PC-9 (cell line): ENCODE measurements around the gene MAP2K1. TPM values are rescaled to one million over a fixed set of nuclear protein-coding genes. Genes with fewer than 3 reads are reported as not detected.
"Not testable (repeated sequence)": the region's sequence is repeated elsewhere in the genome, so short reads cannot be mapped to it uniquely, and the experiment has no call there.

Experiments used
- BruUV-seq: library from RNA; stranded (reverse); fragments of 400-500 nt; replicated peaks from 2 replicates; lab custom pipeline; 2021; lab: Mats Ljungman, UMichigan
- CTCF ChIA-PET: fragments of 300-600 bp; sonication (Branson Sonifier 250); formaldehyde crosslinking; loops from one replicate; lab custom pipeline; 2022; ENCODE audit warnings: antibody characterized with exemption; lab: Charles Lee
- POLR2A ChIA-PET: fragments of 300-600 bp; sonication (Branson Sonifier 250); formaldehyde crosslinking; loops from one replicate; lab custom pipeline; 2022; ENCODE audit warnings: antibody characterized with exemption; ENCODE audit not compliant: unreplicated experiment; lab: Charles Lee
- DNase-seq, 2 experiments: peaks; one replicate each; pipeline versions ENCODE4 v3.0.0 to v3.0.0-alpha.2; 2015 to 2022; ENCODE audit warnings: mixed read lengths in 1 of 2
- H2AFZ ChIP-seq: fragments of 200-600 bp; sonication (generic); 2 replicates; pipeline ENCODE4 v1.8.1; 2017; ENCODE audit warnings: antibody characterized with exemption
- H3F3A ChIP-seq: fragments of 200-600 bp; sonication (generic); 2 replicates; pipeline ENCODE4 v1.8.1; 2017; ENCODE audit warnings: antibody characterized with exemption, mild to moderate bottlenecking, low read depth; ENCODE audit not compliant: insufficient read depth
- H3K27ac ChIP-seq: fragments of 200-600 bp; sonication (generic); 2 replicates; pipeline ENCODE4 v1.6.1; 2016; ENCODE audit warnings: mixed run types
- H3K27me3 ChIP-seq: fragments of 200-600 bp; sonication (generic); 2 replicates; pipeline ENCODE4 v1.6.1; 2016; ENCODE audit warnings: low read depth, mixed run types; ENCODE audit not compliant: insufficient read depth
- H3K36me3 ChIP-seq: fragments of 200-600 bp; sonication (generic); 2 replicates; pipeline ENCODE4 v1.6.1; 2016; ENCODE audit warnings: low read depth, mixed run types
- H3K4me1 ChIP-seq: fragments of 200-600 bp; sonication (generic); replicated peaks from 2 replicates; pipeline ENCODE4 v1.6.1; 2016; ENCODE audit warnings: mixed run types; ENCODE audit not compliant: insufficient read depth
- H3K4me2 ChIP-seq: fragments of 200-600 bp; sonication (generic); 2 replicates; pipeline ENCODE4 v1.6.1; 2017; ENCODE audit warnings: mixed run types
- H3K4me3 ChIP-seq: fragments of 200-600 bp; sonication (generic); 2 replicates; pipeline ENCODE4 v1.6.1; 2016; ENCODE audit warnings: mixed run types
- H3K79me2 ChIP-seq: fragments of 200-600 bp; sonication (generic); 2 replicates; pipeline ENCODE4 v1.6.1; 2017; ENCODE audit warnings: low read depth, mixed run types
- H3K9me2 ChIP-seq: fragments of 200-600 bp; sonication (generic); 2 replicates; pipeline ENCODE4 v1.8.1; 2017; ENCODE audit warnings: mild to moderate bottlenecking; ENCODE audit not compliant: insufficient read depth
- H3K9me3 ChIP-seq: fragments of 200-600 bp; sonication (generic); 2 replicates; pipeline ENCODE4 v1.8.1; 2016; ENCODE audit warnings: low read depth; ENCODE audit not compliant: insufficient read depth
- H4K20me1 ChIP-seq: fragments of 200-600 bp; sonication (generic); 2 replicates; pipeline ENCODE4 v1.8.1; 2017; ENCODE audit not compliant: insufficient read depth
- CTCF ChIP-seq: fragments of 200-600 bp; sonication (generic); conservative IDR thresholded peaks from 2 replicates; pipeline ENCODE4 v1.6.1; 2017; ENCODE audit warnings: mixed run types, antibody characterized with exemption, mild to moderate bottlenecking, moderate library complexity
- EZH2 ChIP-seq: fragments of 200-600 bp; sonication (generic); IDR thresholded peaks from 2 replicates; pipeline ENCODE4 v1.8.0; 2017; ENCODE audit warnings: antibody characterized with exemption, low read depth
- intact Hi-C: fragments of 100-400 bp; cut with micrococcal nuclease; formaldehyde crosslinking; loops from one replicate; pipeline ENCODE4 v1.10.0; 2022; ENCODE audit not compliant: unreplicated experiment
- total RNA-seq: library from RNA; stranded (reverse); gene quantifications from 2 replicates; pipeline ENCODE4 v1.2.3, GENCODE V29; 2021

MAP2K1 gene
- total RNA-seq, 1 experiment from 2014 or later: 78.6 TPM

- CTCF ChIA-PET: no interaction called here
- Histone ChIP-seq H2AFZ (no peak overlapping the region), H3F3A (peaks cover 50% of the 10 kb centered on the region), H3K4me3 (no peak overlapping the region), H3K4me2 (peak overlapping the region; percentile 42), H3K27me3 (no peaks in the 10 kb centered on the region), H3K36me3 (no peaks in the 10 kb centered on the region), H4K20me1 (no peaks in the 10 kb centered on the region), H3K27ac (peak overlapping the region; percentile 93), H3K4me1 (peaks cover 59% of the 10 kb centered on the region), H3K79me2 (peaks cover 9% of the 10 kb centered on the region; the same call in 1 of the 2 replicates), H3K9me3 (no peaks in the 10 kb centered on the region), H3K9me2 (no peaks in the 10 kb centered on the region)
- BruUV-seq: no TSS peak
- intact Hi-C loops: loop anchor here (1.0 to 5.0 kb wide), 2 partner anchors 21 to 37 kb away; partner anchors contain the start of gene SNAPC5
- POLR2A ChIA-PET: interaction anchor here (0.7 to 0.9 kb wide), 2 partner anchors 13 to 89 kb away, joined by 5 read pairs; no protein-coding TSS in a partner anchor
- no peak for TF ChIP-seq EZH2
- peak; percentile 49 to 73 for DNase-seq
Measured at GRCh38 chr15:66459818-66460615, 73.3 kb downstream of the MAP2K1 start.

GRCh38 chr15:66461294-66461693 lies 74.6 kb downstream of the MAP2K1 start:
- not testable (repeated sequence) for H3K79me2 ChIP-seq, DNase-seq
- H3K4me1 ChIP-seq: peaks cover 46% of the 10 kb centered on the region

GRCh38 chr15:66461917-66462316 lies 75.2 kb downstream of the MAP2K1 start:
- no peaks in the 10 kb centered on the region for H3K9me3 ChIP-seq
- intact Hi-C loops: no loop called here
- H3K27me3 ChIP-seq: no peaks in the 10 kb centered on the region
- H3K36me3 ChIP-seq: no peaks in the 10 kb centered on the region
- H3K4me3 ChIP-seq: peak overlapping the region; percentile 8; the same call in 1 of the 2 replicates
- TF ChIP-seq EZH2 (no peak), CTCF (no peak)
- DNase-seq: peak; percentile 72 to 85
- no peaks in the 10 kb centered on the region for H3K9me2 ChIP-seq
- ChIA-PET POLR2A (interaction anchor here (0.6 to 1.1 kb wide), 7 partner anchors 11 to 943 kb away, joined by 3 to 9 read pairs (median 5); partner anchors contain the start of gene SNAPC5), CTCF (interaction anchor here (0.7 kb wide), 1 partner anchor 560 kb away, joined by 12 read pairs; no protein-coding TSS in a partner anchor)
- H3K79me2 ChIP-seq: 0 out of 2 replicates have a peak, but pooled peaks cover 6% of the 10 kb centered on the region
- H3F3A ChIP-seq: peaks cover 32% of the 10 kb centered on the region; the same call in 1 of the 2 replicates
- BruUV-seq: no TSS peak
- H3K4me2 ChIP-seq: peak overlapping the region; percentile 70
- H2AFZ ChIP-seq: no peak overlapping the region
- H3K27ac ChIP-seq: peak overlapping the region; percentile 93
- H3K4me1 ChIP-seq: peaks cover 41% of the 10 kb centered on the region
- no peaks in the 10 kb centered on the region for H4K20me1 ChIP-seq

More at GRCh38 chr15:66461294-66461693, 74.6 kb downstream of the MAP2K1 start:
- H3K9me3 ChIP-seq, H4K20me1 ChIP-seq, intact Hi-C loops, H3K27me3 ChIP-seq, H3K36me3 ChIP-seq, H2AFZ ChIP-seq, BruUV-seq, H3K9me2 ChIP-seq: not testable (repeated sequence)
- Histone ChIP-seq H3K27ac (peak overlapping the region; percentile 93), H3K4me3 (peak overlapping the region; percentile 8; the same call in 1 of the 2 replicates), H3F3A (peaks cover 37% of the 10 kb centered on the region), H3K4me2 (peak overlapping the region; percentile 70)
- ChIA-PET POLR2A (interaction anchor here (0.6 to 1.1 kb wide), 4 partner anchors 11 to 35 kb away, joined by 5 to 9 read pairs (median 5); no protein-coding TSS in a partner anchor), CTCF (interaction anchor here (0.5 kb wide), 1 partner anchor 144 kb away, joined by 4 read pairs; no protein-coding TSS in a partner anchor)
